ENCODE measurements around the gene VPS16.

Gene VPS16

DNA sequence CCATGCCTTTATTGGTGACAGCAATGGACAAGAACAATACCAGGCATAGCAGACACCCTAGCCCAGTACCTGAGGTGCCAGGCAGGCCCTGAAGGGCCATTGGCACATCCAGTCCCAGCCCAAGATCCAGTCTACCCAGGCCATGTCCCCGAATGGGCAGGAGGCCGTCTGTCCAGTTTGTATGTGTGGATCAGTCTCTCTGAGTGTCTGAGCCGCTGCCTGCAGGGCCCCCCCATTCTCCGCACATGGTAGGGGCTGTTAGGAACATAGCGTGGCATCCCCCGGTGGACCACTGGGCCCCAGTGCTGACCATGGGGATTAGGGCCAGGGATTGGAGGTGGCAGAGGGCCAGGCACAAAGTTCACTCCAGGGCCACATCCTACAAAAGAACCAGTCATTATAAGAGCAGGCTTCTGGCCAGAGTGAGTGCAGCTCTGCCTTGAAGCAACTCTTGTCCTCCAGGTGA lies 5.2 kb upstream of the VPS16 start:
- DNase-seq = no peak

DNA sequence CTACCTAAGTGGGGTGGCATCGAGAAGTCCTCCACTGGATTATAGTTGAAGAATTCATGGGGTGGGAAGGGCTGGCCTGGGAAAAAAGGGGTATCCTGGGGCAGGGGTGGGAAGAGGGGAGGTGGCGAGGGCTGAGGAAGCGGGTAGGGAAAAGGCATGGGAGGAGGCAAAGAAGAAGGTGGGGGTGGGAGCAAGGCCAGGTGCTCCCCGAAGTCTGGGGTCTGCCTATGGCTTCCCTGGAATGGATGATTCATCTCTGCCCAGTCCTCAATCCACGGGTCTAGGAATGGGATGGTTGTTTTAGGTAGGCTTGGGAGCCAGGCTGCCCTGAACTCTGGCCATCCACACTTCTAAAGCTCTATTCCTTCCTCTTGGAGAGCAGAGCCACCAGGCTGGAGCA lies 4.5 kb upstream of the VPS16 start:
- no peak for DNase-seq

DNA sequence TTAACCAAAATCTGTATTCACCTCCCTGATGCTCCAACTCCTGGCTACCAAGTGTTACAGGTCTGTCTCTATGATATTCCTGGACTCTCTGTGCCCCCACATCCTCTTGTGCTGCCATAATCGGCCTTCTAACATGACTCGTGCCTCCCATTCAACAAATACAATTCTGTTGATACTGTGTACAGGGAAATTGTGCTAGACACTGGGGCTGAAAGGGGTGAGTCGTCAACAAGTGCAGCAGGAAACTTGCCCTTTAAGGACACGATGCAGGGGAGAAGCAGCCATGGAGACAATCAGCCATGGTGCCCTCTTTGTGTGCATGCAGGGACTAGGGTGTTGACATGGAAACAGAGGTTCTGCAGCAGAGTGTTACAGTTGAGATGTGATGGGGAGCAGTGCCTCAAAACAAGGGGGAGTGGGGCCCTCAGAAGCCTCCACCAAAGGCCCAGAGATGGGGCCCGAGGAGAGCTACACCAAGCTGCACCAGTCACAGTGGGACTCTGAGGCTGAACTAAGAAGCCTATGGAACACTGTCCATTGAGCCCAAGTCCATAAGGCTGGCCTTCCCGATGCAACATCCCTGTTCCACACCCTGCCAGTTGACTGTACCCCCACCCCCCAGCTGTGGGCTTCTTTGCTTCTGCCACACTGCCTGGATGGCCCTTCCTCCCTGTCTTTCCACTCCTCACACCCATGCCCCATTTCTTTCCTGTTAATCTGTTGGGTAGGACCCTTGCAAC lies 3.2 kb upstream of the VPS16 start:
- DNase-seq = no peak

DNA sequence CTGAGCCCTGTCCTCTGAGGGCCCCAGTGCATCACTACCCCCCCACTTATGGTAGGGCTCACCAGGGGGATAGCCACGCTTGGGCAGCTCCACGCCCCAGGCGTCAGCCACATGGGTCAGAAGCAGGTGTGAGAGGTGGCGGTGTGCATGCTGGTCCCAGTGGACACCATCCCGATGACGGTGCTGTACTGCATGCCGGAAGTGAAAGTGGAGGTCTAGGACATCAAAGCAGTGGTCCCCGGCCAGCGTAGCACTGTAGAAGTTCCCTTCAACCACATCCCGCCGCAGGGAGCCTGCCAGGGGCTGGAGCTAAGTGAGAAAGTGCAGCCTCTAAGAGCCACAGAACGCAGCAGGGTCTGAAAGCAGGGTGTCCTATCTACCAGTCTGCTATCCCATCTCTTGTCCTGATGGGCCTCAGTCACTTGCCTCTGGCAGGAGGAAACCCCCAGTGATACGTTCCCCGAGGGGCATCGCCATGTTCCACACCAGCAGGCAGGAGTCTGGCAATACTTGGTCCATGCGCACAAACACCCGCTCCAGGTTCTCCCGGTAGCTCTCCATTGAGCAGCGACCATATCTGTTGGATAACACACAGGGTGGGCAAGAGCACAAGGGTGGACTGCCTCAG lies 2.3 kb upstream of the VPS16 start:
- DNase-seq = no peak

DNA sequence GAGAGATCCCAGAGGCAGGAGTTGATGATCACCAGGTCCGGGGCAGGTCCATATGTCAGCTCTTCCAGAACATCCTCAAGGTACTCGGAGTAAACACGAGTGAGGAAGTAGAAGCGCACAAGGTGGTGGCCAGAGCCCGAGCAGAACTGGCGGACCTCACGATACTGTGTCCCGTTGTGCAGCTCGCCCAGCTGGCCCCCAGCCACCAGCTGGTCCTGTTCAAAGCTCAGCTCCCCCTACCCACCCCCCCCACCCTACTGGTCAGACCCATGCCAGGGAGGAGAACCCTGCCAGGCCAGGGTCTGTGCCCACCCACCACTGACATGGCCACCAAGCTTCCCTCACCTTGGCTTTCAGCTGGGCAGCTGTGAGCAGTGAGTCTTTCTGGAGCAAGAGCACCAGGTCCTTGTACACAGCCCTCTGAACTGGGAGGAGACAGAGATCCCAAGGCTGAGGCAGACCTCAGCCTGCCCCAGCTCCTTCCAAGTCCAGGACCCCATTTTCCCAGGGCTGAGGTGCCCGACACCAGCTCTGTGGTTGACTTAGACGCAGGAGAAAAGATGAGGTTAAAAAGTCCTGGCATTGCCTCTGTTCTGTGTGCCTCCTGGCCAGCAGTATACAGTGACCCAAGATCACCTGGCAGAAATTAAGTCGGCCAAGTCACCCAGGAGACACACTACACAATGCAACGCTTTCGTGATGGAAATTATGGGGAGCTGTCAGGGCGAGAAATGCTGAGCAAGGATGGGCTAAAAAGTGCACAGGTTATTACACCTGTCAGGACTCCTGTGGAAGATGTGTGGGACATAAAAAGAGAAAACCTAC lies 1.5 kb upstream of the VPS16 start:
- no peak for DNase-seq

DNA sequence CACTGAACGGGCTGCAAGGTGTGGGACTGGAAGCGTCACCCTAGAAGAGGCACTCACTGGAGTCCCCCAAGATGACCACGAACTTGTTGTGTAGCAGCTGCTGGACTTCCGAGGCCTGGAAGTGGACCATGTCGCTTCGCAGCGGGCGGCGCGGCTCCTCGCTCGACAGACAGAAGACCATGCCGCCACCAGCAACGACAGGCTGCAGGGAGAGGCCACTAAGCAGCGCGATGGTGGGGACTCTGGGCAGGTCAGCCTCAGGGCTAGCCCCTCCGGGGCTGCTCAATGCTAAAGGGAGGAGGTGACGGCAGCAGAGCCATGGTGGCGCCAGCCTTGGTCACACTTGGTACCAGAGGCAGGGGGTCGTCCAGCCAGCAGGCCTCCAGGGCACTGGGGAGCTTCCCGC lies 810 bp upstream of the VPS16 start:
- no peak for DNase-seq

DNA sequence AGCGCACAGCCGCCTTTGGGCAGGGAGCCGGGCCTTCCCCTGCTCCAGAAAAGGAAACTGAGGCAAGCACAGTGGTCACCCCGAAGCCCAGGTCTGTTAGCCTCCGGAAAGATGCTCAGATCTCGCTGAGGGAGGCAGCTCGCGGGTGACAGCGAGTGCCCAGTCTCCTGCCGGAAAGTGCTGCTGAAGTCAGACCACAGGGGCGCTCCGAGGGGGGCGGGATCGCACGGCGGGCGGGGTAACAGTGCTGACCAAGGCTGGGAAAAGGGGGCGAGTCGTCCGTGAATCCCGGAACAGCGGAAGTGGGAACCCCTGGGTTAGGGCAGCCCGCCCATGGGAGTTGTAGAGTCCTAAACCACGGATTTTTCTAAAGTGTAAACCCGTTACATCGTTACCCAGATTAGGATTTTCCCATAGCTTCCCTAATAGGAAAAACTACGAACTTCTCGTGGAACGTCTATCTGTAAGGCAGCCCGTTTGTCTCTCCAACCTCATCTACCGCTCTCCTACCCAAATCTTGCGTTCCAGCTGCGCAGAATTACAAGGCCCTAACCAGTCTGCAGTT lies 504 bp downstream of the VPS16 start:
- peak in 4 of 5 experiments; percentile 21 to 42 (median 24) for DNase-seq

GRCh38 chr20:2845607-2846006 lies 5.1 kb downstream of the VPS16 start:
- DNase-seq = no peak

DNA sequence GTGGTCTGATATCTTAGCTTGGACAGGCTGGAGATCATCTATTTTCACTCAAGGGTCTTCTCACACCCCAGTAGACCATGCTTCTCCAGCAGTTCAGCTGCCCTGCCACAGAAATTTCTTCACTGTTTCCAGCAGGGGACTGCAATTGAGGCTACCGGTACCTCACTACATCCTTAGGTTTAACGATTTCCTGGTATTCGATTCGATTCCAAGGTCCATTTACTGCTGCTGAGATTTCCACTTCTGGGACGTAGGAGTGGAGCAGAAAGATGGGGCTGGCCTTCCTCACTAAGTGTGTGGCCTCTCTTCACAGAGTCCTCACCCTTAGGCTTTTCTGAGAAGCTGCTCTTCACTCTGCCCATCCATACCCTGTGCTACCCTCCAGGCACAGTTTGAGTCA lies 6.2 kb downstream of the VPS16 start:
- DNase-seq = no peak

GRCh38 chr20:2847802-2848201 lies 7.3 kb downstream of the VPS16 start:
- DNase-seq = no peak

DNA sequence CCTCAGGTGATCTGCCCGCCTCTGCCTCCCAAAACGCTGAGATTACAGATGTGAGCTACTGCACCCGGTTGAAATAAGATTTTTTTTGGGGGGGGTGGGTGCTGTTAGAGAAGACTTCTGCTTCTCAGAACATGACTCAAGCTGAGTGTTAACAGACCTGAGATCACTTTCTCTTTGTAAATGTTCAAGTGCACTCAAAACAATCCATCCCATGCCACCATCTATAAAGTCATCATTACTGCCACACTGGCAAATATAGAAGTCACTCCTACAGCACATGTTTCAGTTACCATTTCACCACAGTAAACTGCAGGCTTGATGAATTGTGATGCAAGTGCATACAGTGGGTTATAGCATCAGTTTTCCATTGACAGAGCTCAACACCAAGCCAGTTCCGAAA lies 9.0 kb downstream of the VPS16 start:
- no peak for DNase-seq

DNA sequence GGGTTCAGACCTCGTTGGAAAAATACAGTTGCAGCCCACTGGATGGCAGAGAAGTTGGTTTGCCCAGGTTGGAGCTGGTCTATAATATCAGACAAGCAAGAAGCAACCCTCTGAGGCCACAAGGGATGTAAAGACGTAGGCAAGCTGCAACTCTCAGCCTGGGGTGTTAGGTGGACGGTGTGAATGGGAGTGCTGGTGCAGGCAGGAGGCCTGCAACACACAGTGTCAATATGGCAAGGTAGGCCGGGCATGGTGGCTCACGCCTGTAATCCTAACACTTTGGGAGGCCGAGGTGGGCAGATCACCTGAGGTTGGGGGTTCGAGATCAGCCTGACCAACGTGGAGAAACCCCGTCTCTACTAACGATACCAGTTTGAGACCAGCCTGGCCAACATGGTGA lies 10.5 kb downstream of the VPS16 start:
- no peak for DNase-seq

DNA sequence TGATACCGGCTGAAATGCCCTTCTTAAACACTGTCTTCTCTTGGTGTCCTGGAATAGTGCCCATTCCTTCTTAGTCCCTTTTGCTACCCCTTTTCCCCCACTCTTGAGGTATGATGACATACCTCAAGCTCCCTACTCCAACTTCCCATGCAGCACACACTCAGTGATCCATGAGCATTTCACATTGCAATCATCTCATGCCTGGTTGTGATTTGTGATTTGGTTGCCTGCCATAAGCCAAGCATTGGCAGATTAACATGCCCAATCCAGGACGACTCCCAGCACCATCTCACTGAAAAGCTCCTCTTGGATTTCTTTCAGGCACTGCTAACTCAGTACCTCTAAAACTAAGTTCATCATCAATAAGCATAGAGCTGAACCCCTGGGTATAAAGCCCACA lies 18.0 kb downstream of the VPS16 start:
- no peak for DNase-seq

DNA sequence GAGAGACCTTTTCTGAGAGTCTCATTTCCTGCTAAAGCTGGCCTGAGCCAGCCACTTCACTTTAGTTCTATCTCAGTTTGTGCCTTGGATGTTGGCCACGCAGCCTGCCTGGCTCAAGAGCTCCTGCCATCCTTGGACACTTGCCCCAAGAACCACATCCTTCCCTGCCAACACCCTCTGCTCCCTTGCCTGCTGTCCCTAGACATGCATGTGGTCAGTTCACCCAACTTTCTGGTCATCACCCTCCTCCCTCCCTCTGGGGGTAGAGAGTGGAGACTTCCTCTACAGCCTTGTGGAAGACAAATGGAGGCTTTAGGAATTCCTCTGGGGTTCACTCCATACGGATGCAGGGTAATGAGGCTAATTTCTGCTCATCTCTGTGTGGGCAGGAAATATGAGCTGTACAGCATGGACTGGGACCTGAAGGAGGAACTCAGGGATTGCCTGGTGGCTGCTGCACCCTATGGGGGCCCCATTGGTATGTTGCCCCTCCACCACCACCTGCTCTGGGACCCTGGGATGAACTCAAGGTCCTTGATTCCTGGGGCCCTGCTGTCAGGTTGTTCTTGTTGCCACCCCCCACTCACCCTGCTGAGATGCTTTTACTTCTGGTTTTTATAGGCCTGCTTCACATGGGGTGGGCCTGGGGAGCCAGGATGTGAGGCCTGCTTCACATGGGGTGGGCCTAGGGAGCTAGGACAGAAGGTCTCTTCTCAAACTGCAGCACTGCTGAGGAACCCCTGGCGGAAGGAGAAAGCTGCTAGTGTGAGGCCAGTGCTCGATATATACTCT lies 19.0 kb downstream of the VPS16 start:
- no peak for DNase-seq

- DNase-seq = no peak
Observed at GRCh38 chr20:2864626-2865025, 24.1 kb downstream of the VPS16 start.

GRCh38 chr20:2865101-2865500 lies 24.6 kb downstream of the VPS16 start:
- no peak for DNase-seq

GRCh38 chr20:2865630-2866029 lies 25.1 kb downstream of the VPS16 start:
- peak in 2 of 5 experiments; percentile 29 to 52 for DNase-seq

- no peak for DNase-seq
Observed at GRCh38 chr20:2866236-2866635, 25.7 kb downstream of the VPS16 start.

GRCh38 chr20:2867081-2867864 lies 26.7 kb downstream of the VPS16 start:
- DNase-seq = no peak

DNA sequence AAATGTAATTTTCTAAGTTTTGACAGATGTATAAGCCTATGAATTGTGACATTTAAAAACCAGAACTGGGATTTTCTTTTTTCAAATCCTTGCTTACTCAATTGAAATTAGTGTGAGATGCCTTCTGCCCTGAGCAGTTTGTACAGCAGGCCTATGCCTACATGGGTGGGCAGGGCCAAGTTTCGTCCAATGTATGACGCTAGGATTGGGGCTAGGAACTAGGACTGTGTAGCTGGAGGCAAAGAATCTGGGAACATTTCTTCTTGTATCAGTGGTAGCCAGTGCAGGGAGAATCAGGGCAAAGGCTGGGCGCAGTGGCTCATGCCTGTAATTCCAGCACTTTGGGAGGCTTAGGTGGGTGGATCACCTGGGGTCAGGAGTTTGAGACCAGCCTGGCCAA lies 28.8 kb downstream of the VPS16 start:
- DNase-seq = no peak

DNA sequence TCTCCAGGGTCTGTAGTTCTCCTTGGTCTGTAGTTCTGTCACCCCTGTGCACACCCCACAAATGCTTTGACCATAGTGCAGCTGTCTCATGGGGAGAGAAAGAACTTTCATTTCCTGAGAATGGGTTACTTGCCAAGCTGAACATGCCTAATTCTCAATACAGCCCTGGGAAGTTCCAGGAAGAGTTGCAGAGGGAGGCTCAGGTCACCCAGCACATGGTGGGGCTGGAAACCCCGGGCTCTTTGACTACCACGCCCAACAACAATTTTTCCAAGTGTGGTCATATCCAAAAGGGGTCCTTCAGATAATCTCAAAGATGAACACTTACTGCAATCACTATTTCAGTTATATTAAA lies 30.5 kb downstream of the VPS16 start:
- DNase-seq = no peak

All from T-helper 2 cell (primary cell).